ENCODE results near the gene AGPS.

- TF ChIP-seq POLR2AphosphoS5 (IDR thresholded peaks at IDR 0.05; ENCODE audit: borderline replicate concordance, low read depth, low read length) (no peak), EZH2 (IDR thresholded peaks at IDR 0.05) (no peak)
Observed at GRCh38 chr2:177532567-177532966, 140.0 kb downstream of the AGPS start.
